Kidney (tissue), 14 donors: ENCODE data around the gene UGT1A5. TPM values are rescaled to one million over a fixed set of nuclear protein-coding genes. Genes with fewer than 3 reads are reported as not detected.

Experiments
- DNase-seq, 5 donors: peaks; one replicate each; pipeline ENCODE4 v3.0.0-alpha.2; 2013 to 2020
- FAIRE-seq: peaks from 2 replicates; lab custom pipeline; 2012; peaks lifted over from hg19 to GRCh38; lab: Jason Lieb, UNC
- H3K27ac ChIP-seq, 2 donors: one replicate each; pipeline ENCODE4 v1.7.0; 2013; ENCODE audit warnings: low read depth in 2 of 2, low read length in 2 of 2, inconsistent platforms in 1 of 2
- H3K27me3 ChIP-seq: one replicate; pipeline ENCODE4 v1.7.1; 2013; ENCODE audit warnings: low read length, inconsistent platforms; ENCODE audit not compliant: control insufficient read depth, insufficient read depth
- H3K36me3 ChIP-seq, 3 donors: one replicate each; pipeline versions ENCODE4 v1.7.0 to v1.7.1; 2013; ENCODE audit warnings: low read length in 3 of 3, control low read depth in 1 of 3, inconsistent platforms in 1 of 3; ENCODE audit not compliant: insufficient read depth in 3 of 3, control insufficient read depth in 2 of 3
- H3K4me1 ChIP-seq, 3 donors: one replicate each; pipeline versions ENCODE4 v1.7.0 to v1.7.1; 2013; ENCODE audit warnings: low read length in 3 of 3, inconsistent platforms in 1 of 3, low read depth in 1 of 3; ENCODE audit not compliant: control insufficient read depth in 2 of 3, insufficient read depth in 2 of 3
- H3K4me3 ChIP-seq, 3 donors: one replicate each; pipeline versions ENCODE4 v1.7.0 to v1.8.1; 2013; ENCODE audit warnings: low read length in 3 of 3, control low read depth in 1 of 3, inconsistent platforms in 1 of 3
- H3K9ac ChIP-seq, 3 donors: one replicate each; pipeline versions ENCODE4 v1.7.0 to v1.7.1; 2013; ENCODE audit warnings: low read length in 3 of 3, control low read depth in 1 of 3, inconsistent platforms in 1 of 3
- H3K9me3 ChIP-seq, 3 donors: one replicate each; pipeline versions ENCODE4 v1.7.0 to v1.7.1; 2013; ENCODE audit warnings: low read length in 3 of 3, control low read depth in 1 of 3, inconsistent platforms in 1 of 3; ENCODE audit not compliant: control insufficient read depth in 2 of 3, insufficient read depth in 1 of 3
- CTCF ChIP-seq: IDR thresholded peaks from 3 replicates; pipeline ENCODE4 v1.5.1; 2012; ENCODE audit warnings: mild to moderate bottlenecking, moderate library complexity, borderline replicate concordance; ENCODE audit not compliant: insufficient read depth; ENCODE audit errors: extremely low read depth
- intact Hi-C: fragments of 100-400 bp; cut with DNase I; formaldehyde crosslinking; loops from one replicate; pipeline ENCODE4 v1.11.1; 2022
- polyA plus RNA-seq: library from polyadenylated mRNA; stranded (reverse); fragments of 350-450 nt; fragmentation: Illumina TruSeq; extraction: RNeasy Lipid Tissue Mini Kit (QIAGEN cat#74804); gene quantifications from one replicate; pipeline ENCODE4 v1.2.3, GENCODE V29; 2014; ENCODE audit warnings: low read depth, low replicate concordance; ENCODE audit not compliant: insufficient read depth
- total RNA-seq: library from RNA; stranded (reverse); fragmentation: NEBNext Ultra II Directional; extraction: Animal tissue kit (Norgen Biotek cat#: 25700); gene quantifications from one replicate; pipeline ENCODE4 v1.2.1, GENCODE V29; 2021
- donor health status: control.
- donor health status: control.
- donor health status: control.
- donor health status: control.
- donor health status: control.
- donor health status: DM: yes; HTN: yes; CAD: no.
- donor health status: Normal renal cell carcinoma (clear cell type).

Gene UGT1A5
- total and polyA plus RNA-seq, 2 donors from 2014 or later: 2.1 TPM; not detected in 1

- Histone ChIP-seq H3K27me3 (no peaks in the 10 kb centered on the region), H3K27ac (no peak overlapping the region), H3K36me3 (no peaks in the 10 kb centered on the region), H3K4me3 (no peak overlapping the region), H3K9me3 (no peaks in the 10 kb centered on the region), H3K4me1 (no peaks in the 10 kb centered on the region), H3K9ac (no peak overlapping the region)
- FAIRE-seq (no peak), DNase-seq (no peak)
- no peak for TF ChIP-seq CTCF
- intact Hi-C loops: no loop called here
Observed at GRCh38 chr2:233789554-233789953, 76.8 kb downstream of the UGT1A5 start.

- Histone ChIP-seq H3K36me3 (no peaks in the 10 kb centered on the region), H3K4me3 (no peak overlapping the region), H3K9me3 (no peaks in the 10 kb centered on the region), H3K27me3 (no peaks in the 10 kb centered on the region), H3K27ac (no peak overlapping the region), H3K4me1 (no peaks in the 10 kb centered on the region), H3K9ac (no peak overlapping the region)
- DNase-seq: no peak
- intact Hi-C loops: no loop called here
- FAIRE-seq: no peak
- no peak for TF ChIP-seq CTCF
Observed at GRCh38 chr2:233791151-233791882, 78.6 kb downstream of the UGT1A5 start.

GRCh38 chr2:233791883-233792329, 79.2 kb downstream of the UGT1A5 start:
- H3K9me3 ChIP-seq: no peaks in the 10 kb centered on the region
- H3K27ac ChIP-seq: no peak overlapping the region
- intact Hi-C loops: no loop called here
- no peaks in the 10 kb centered on the region for H3K27me3 ChIP-seq
- no peak overlapping the region for H3K4me3 ChIP-seq
- no peaks in the 10 kb centered on the region for H3K4me1 ChIP-seq
- TF ChIP-seq CTCF: no peak
- H3K9ac ChIP-seq: no peak overlapping the region
- FAIRE-seq (no peak), DNase-seq (no peak)
- H3K36me3 ChIP-seq: no peaks in the 10 kb centered on the region
